CD4-positive, alpha-beta T cell treated with Interleukin-17A for 1 hour (primary cell): ENCODE results near the gene ONECUT1.

Experiments
- DNase-seq: peaks from one replicate; pipeline ENCODE4 v3.0.0-alpha.2; 2020

ONECUT1 gene

GRCh38 chr15:52730594-52730993, 59.5 kb downstream of the ONECUT1 start:
- DNase-seq = no peak

GRCh38 chr15:52730173-52730572, 60.0 kb downstream of the ONECUT1 start:
- peak; percentile 73 for DNase-seq

GRCh38 chr15:52728899-52729298, 61.2 kb downstream of the ONECUT1 start:
- no peak for DNase-seq

- no peak for DNase-seq
These were observed 62.3 kb downstream of the ONECUT1 start for GRCh38 chr15:52727815-52728214.

GRCh38 chr15:52726195-52726594, 63.9 kb downstream of the ONECUT1 start:
- no peak for DNase-seq

GRCh38 chr15:52718551-52718950, 71.6 kb downstream of the ONECUT1 start:
- no peak for DNase-seq

GRCh38 chr15:52717924-52718323, 72.2 kb downstream of the ONECUT1 start:
- no peak for DNase-seq

- DNase-seq = no peak
These were observed 72.7 kb downstream of the ONECUT1 start for GRCh38 chr15:52717481-52717880.

- DNase-seq = no peak
These were observed 73.6 kb downstream of the ONECUT1 start for GRCh38 chr15:52716536-52716935.

GRCh38 chr15:52715411-52715810, 74.7 kb downstream of the ONECUT1 start:
- DNase-seq = no peak

GRCh38 chr15:52714968-52715367, 75.2 kb downstream of the ONECUT1 start:
- DNase-seq = no peak

- DNase-seq = no peak
These were observed 79.3 kb downstream of the ONECUT1 start for GRCh38 chr15:52710708-52711389.

GRCh38 chr15:52710050-52710707, 80.0 kb downstream of the ONECUT1 start:
- DNase-seq = no peak

GRCh38 chr15:52709187-52709981, 80.8 kb downstream of the ONECUT1 start:
- DNase-seq = no peak
